HepG2 (cell line): ENCODE data around the gene ZNF844. TPM values are rescaled to one million over a fixed set of nuclear protein-coding genes. Genes with fewer than 3 reads are reported as not detected.

Source experiments
- AGO2 ChIP-seq: fragments of 200-400 bp; formaldehyde crosslinking; optimal IDR thresholded peaks from 2 replicates; pipeline ENCODE3; 2017; ENCODE audit warnings: mild to moderate bottlenecking, low read depth, low read length, moderate library complexity
- ATF1 ChIP-seq: IDR thresholded peaks from 2 replicates; pipeline ENCODE4 v1.6.1; 2016; ENCODE audit warnings: mild to moderate bottlenecking, control low read depth
- ATF7 ChIP-seq, 2 experiments: fragments of 450-650 bp in 1 of 2; sonication (generic) in 1 of 2; formaldehyde crosslinking in 1 of 2; IDR thresholded peaks; 2 replicates each; pipeline versions ENCODE4 v1.4.0 to v1.6.1; 2016 to 2020; ENCODE audit warnings: antibody characterized with exemption in 1 of 2, mild to moderate bottlenecking in 1 of 2, missing genetic modification reagents in 1 of 2
- BORCS8-MEF2B ChIP-seq: sonication (generic); formaldehyde crosslinking; IDR thresholded peaks from 2 replicates; pipeline ENCODE4 v1.8.0; 2022; ENCODE audit warnings: mild to moderate bottlenecking, missing genetic modification reagents
- CEBPZ ChIP-seq: IDR thresholded peaks from 2 replicates; pipeline ENCODE4 v1.6.1; 2012; ENCODE audit warnings: low read length, improper control_type of control experiment
- CENPT ChIP-seq: sonication (generic); formaldehyde crosslinking; IDR thresholded peaks from 2 replicates; pipeline ENCODE4 v1.8.0; 2022; ENCODE audit warnings: low read depth, mild to moderate bottlenecking, moderate library complexity, missing genetic modification reagents
- HNRNPUL1 ChIP-seq: fragments of 200-400 bp; formaldehyde crosslinking; IDR thresholded peaks from 2 replicates; pipeline ENCODE4 v1.6.1; 2017; ENCODE audit warnings: low read depth, mild to moderate bottlenecking, low read length, moderate library complexity
- KDM4B ChIP-seq: sonication (generic); formaldehyde crosslinking; IDR thresholded peaks from 2 replicates; pipeline ENCODE4 v1.4.0; 2020; ENCODE audit warnings: missing genetic modification reagents
- MIER3 ChIP-seq: IDR thresholded peaks from 2 replicates; pipeline ENCODE4 v1.6.1; 2016; ENCODE audit warnings: missing compliant biosample characterization, borderline replicate concordance
- MTA1 ChIP-seq: sonication (generic); formaldehyde crosslinking; IDR thresholded peaks from 2 replicates; pipeline ENCODE4 v1.4.0; 2020; ENCODE audit warnings: missing genetic modification reagents, mild to moderate bottlenecking, borderline replicate concordance
- NPAS2 ChIP-seq: sonication (generic); formaldehyde crosslinking; IDR thresholded peaks from 2 replicates; pipeline ENCODE4 v1.8.0; 2022; ENCODE audit warnings: mild to moderate bottlenecking, missing genetic modification reagents, borderline replicate concordance
- POLR2AphosphoS2 ChIP-seq: IDR thresholded peaks from 2 replicates; pipeline ENCODE4 v1.6.1; 2011; ENCODE audit warnings: low read depth, low read length, improper control_type of control experiment
- PREB ChIP-seq: sonication (generic); formaldehyde crosslinking; IDR thresholded peaks from 2 replicates; pipeline ENCODE4 v1.4.0; 2020; ENCODE audit warnings: missing genetic modification reagents
- RFX1 ChIP-seq: fragments of 450-650 bp; IDR thresholded peaks from 2 replicates; pipeline ENCODE4 v1.6.1; 2017
- TEF ChIP-seq: sonication (generic); formaldehyde crosslinking; IDR thresholded peaks from 2 replicates; pipeline ENCODE4 v1.5.0; 2020; ENCODE audit warnings: missing genetic modification reagents
- TRIM24 ChIP-seq: sonication (generic); formaldehyde crosslinking; IDR thresholded peaks from 2 replicates; pipeline ENCODE4 v1.8.0; 2022; ENCODE audit warnings: mild to moderate bottlenecking, missing genetic modification reagents
- U2AF1 ChIP-seq: fragments of 200-400 bp; formaldehyde crosslinking; optimal IDR thresholded peaks from 2 replicates; pipeline ENCODE3; 2017; ENCODE audit warnings: mild to moderate bottlenecking, low read depth, low read length
- ZBTB3 ChIP-seq: sonication (generic); formaldehyde crosslinking; IDR thresholded peaks from 2 replicates; pipeline ENCODE4 v1.4.0; 2020; ENCODE audit warnings: low read depth, mild to moderate bottlenecking, moderate library complexity, missing genetic modification reagents, borderline replicate concordance
- ZEB1 ChIP-seq: IDR thresholded peaks from 2 replicates; pipeline ENCODE4 v1.6.1; 2012; ENCODE audit warnings: mild to moderate bottlenecking, low read depth, inconsistent platforms; ENCODE audit not compliant: insufficient replicate concordance
- ZIK1 ChIP-seq: sonication (generic); formaldehyde crosslinking; IDR thresholded peaks from 2 replicates; pipeline ENCODE4 v1.5.0; 2020; ENCODE audit warnings: mild to moderate bottlenecking, low read depth, missing genetic modification reagents, borderline replicate concordance
- ZNF317 ChIP-seq: sonication (generic); formaldehyde crosslinking; IDR thresholded peaks from 2 replicates; pipeline ENCODE4 v1.5.0; 2020; ENCODE audit warnings: mild to moderate bottlenecking, missing genetic modification reagents
- ZNF367 ChIP-seq: sonication (generic); formaldehyde crosslinking; IDR thresholded peaks from 2 replicates; pipeline ENCODE4 v1.4.0; 2020; ENCODE audit warnings: missing genetic modification reagents, borderline replicate concordance
- ZNF501 ChIP-seq: sonication (generic); formaldehyde crosslinking; IDR thresholded peaks from 2 replicates; pipeline ENCODE4 v1.5.1; 2020; ENCODE audit warnings: mild to moderate bottlenecking, moderate library complexity, missing genetic modification reagents
- ZNF607 ChIP-seq: sonication (generic); formaldehyde crosslinking; IDR thresholded peaks from 2 replicates; pipeline ENCODE4 v1.5.1; 2020; ENCODE audit warnings: missing genetic modification reagents, mild to moderate bottlenecking, borderline replicate concordance
- ZNF720 ChIP-seq: sonication (generic); formaldehyde crosslinking; IDR thresholded peaks from 2 replicates; pipeline ENCODE4 v1.4.0; 2020; ENCODE audit warnings: missing genetic modification reagents
- ZNF724P ChIP-seq: sonication (generic); formaldehyde crosslinking; IDR thresholded peaks from 2 replicates; pipeline ENCODE4 v1.8.0; 2022; ENCODE audit warnings: missing genetic modification reagents, borderline replicate concordance
- polyA plus RNA-seq, 8 experiments: library from polyadenylated mRNA; depleted of rRNA in 3 of 8; stranded (reverse) in 7 of 8; unstranded in 1 of 8; fragments of >200 nt; fragmentation: Illumina TruSeq in 4 of 8; extraction: Trizol in 4 of 8; gene quantifications; 2 replicates each; pipeline versions ENCODE4 v1.2.1 to v1.2.3, GENCODE V29; 2011 to 2016; ENCODE audit warnings: low read depth in 4 of 8, missing spikeins in 1 of 8, mixed read lengths in 1 of 8; ENCODE audit not compliant: insufficient read depth in 1 of 8
- total RNA-seq, 5 experiments: library from RNA; depleted of rRNA; stranded (reverse); fragments of >200 nt; fragmentation: Illumina TruSeq; extraction: Trizol; gene quantifications; 2 replicates each; pipeline ENCODE4 v1.2.3, GENCODE V29; 2016; ENCODE audit warnings: low read depth in 1 of 5

Gene ZNF844
- total and polyA plus RNA-seq, 2 of the 13 experiments (the other 11 are each of a cell fraction or from before 2014, with no cell fraction given) = 1.0 to 3.2 TPM

- TF ChIP-seq ZNF724P (CRISPR knock-in tag) (no peak), CEBPZ (no peak), PREB (no peak), POLR2AphosphoS2 (no peak), ZIK1 (CRISPR knock-in tag) (no peak), ZNF317 (CRISPR knock-in tag) (no peak), BORCS8-MEF2B (no peak), ZNF720 (CRISPR knock-in tag) (no peak), KDM4B (CRISPR knock-in tag) (no peak), ATF1 (CRISPR knock-in tag) (no peak), NPAS2 (CRISPR knock-in tag) (no peak), AGO2 (peak; percentile 17), RFX1 (no peak), ZNF501 (CRISPR knock-in tag) (0 out of 2 replicates have a peak, but pooled peaks have one; percentile 27), TRIM24 (CRISPR knock-in tag) (no peak), HNRNPUL1 (no peak), ZNF367 (no peak), ATF7 (IDR thresholded peaks at IDR 0.05) (no peak), ATF7 (CRISPR knock-in tag; IDR thresholded peaks at IDR 0.05) (no peak), MTA1 (CRISPR knock-in tag) (no peak), TEF (CRISPR knock-in tag) (no peak), U2AF1 (no peak), ZBTB3 (CRISPR knock-in tag) (no peak), ZNF607 (CRISPR knock-in tag) (peak; percentile 49; the same call in 1 of the 2 replicates), CENPT (CRISPR knock-in tag) (no peak), MIER3 (CRISPR knock-in tag) (peak; percentile 13; the same call in 1 of the 2 replicates), ZEB1 (no peak)
These were observed at the start of gene ZNF844 (continued) for GRCh38 chr19:12064590-12065538.
